NCI-H1436 treated with DMSO at 0.1 percent for 48 hours (cell line): ENCODE measurements around the gene TMPRSS5.

Experiments used
- DNase-seq: peaks from one replicate; lab custom pipeline; 2025; lab: John Stamatoyannopoulos, UW

TMPRSS5 gene

DNA sequence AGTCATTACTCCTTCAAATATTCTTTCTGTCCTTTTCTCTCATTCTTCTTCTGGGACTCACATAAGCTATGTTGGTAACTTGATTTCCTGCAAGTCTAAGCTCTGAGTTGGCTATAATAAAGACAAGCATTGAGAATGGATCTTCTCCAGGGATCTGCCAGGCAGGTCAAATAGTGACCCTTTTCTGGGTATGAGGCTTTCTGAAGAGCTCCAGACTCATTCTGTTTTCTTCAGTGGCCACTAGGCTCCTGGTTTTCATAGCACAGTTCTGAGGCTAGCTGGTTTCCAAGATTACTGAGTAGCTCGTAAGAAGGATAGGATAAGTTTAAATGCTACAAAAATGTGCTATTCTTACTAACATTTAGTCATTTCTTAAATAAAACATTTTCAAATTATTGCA is 38.3 kb downstream of the TMPRSS5 start:
- no peak for DNase-seq

DNA sequence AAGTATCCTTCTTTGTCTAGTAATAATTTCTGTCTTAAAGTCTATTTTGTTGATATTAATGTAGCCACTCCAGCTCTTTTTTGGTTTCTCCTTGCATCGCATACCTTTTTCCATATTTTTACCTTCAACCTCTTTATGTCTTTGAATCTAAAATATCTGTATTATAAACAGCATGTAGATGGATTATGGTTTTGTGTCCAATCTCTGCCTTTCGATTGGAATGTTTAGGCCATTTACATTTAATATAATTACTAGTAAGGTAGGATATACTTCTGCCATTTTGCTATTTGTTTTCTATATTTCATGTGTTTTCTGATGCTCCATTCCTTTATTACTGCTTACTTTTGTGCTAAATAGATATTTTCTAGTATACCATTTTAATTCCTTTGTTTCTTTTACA is 39.5 kb downstream of the TMPRSS5 start:
- DNase-seq = no peak

DNA sequence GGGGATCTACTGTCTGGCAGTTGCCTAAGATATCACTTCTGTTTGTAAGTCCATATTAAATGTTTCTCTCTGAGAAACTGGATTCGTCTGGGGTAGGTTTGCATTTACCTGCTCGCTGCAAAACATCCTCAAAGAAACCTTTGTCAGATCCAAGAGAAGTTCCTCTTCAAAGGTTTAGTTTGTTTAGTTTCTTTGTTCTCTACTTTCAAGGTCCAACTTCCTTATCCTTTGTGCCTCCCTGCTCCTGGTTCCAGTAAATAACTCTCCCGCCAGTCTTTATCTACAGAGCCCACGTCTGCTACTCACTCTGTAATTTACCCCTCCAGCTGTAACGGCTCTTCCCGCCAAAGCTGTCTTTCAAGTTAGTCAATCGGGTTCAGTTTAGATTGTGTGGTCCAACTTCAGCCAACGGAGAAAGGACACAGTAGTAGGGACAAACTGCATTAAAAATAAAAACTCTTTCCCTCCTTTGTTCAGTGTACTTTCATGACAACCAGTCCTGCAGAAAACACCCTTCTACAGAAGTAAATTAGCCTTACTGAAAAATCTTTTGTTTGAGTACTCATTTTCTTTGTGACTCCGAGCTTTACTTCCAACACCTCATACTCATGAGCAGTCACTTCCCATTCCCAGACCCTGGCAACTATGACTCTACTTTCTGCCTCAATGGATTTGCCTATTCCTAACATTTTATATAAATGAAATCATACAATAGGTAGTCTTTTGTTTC is 41.0 kb downstream of the TMPRSS5 start:
- no peak for DNase-seq

DNA sequence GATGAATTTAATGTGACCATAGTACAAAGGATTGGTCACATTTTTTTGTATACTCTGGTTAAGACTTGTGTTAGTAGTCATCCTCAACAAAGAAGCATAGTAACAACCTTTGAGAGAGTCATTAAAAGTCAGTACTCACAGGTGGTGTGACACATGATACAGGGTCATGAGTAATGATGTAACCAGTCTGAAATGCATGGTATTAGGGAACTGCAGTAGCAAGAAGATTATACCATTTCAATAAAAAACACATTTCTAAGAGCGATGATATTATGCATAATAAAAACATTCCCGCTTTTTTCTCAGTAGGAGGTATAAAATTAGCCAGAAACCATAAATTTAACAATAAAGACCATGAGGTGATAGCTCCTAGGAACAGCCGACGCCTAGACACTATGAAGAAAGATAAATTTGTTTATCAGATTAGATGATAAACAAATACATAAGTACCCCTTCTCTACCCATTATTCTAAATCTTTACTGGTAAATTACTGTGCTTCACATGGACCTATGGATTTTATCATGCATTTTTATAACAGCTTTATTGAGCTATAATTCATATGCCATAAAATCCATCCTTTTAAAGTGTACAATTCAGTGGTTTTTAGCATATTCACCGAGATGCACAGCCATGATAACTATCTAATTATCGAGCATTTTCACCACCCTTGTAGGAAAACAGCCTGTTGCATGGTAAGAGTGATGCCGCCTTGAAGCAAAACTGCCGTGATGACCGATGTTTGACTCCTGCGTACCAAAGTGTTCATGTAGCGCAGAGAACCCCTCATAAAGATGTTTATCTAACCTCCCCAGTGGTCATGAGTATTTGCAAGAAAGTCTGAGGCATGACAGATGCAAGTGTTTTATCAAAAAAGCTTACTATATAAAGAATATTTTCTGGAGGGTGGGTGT is 41.8 kb downstream of the TMPRSS5 start:
- DNase-seq = no peak

DNA sequence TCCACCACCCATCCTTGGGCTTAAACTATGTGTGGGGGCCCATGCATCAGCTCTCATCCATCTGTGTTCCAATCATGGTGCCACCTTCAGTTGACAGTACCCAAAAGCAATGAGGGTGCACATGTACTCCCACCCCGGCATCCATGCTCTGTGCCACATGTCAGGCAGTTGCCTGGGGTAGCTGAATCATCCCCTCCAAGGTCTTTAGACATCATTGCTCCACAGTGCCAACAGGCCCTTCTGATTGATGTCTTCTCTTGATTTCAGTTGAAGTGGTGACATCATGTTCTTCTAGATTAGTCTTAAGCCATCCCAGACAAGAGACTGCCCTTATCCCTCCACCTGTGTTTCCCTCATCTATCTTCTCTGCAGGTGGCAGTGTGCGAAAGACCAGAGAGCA is 42.5 kb downstream of the TMPRSS5 start:
- no peak for DNase-seq

DNA sequence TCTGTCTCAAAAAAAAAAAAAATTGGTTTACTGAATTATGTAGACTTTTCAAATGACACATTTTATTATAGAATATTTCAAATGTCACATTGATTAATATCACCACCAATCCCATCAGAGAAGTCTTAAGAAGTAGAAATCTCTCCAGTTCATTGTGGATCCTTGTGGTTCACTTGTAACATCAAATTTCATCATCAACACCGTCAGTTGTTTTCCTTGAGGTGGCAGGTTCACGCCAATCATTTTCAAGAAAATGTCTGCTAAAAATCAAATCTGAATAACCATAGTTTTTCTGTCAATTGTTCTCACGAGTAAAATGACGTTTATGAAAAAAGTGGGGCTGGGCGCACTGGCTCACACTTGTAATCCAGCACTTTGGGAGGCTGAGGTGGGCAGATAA is 50.3 kb downstream of the TMPRSS5 start:
- no peak for DNase-seq

DNA sequence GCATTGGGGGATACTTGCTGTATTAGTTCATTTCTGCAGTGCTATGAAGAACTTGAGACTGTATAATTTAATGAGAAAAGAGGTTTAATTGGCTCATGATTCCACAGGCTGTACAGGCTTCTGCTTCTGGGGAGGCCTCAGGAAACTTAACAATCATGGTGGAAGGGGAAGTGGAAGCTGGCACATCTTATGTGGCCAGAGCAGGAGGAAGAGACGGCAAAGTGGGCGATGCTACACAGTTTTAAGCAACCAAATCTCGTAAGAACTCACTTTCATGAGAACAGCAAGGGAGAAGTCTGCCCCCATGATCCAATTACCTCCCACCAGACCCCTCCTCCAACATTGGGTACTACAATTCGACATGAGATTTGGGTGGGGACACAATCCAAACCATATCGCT is 55.1 kb downstream of the TMPRSS5 start:
- DNase-seq = no peak

DNA sequence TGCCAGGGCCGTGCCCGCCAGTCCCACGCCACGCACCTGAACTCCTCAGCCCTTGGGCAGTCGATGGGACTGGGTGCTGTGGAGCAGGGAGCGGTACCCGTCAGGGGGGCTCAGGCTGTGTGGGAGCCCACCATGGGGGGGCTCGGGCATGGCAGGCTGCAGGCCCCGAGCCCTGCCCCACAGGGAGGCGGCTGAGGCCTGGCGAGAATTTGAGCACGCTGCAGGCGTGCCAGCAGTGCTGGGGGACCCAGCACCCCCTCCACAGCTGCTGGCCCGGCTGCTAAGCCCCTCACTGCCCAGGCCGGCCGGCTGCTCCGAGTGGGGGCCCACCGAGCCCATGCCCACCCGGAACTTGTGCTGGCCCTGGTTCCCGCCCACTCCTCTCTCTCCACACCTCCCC is 56.8 kb downstream of the TMPRSS5 start:
- no peak for DNase-seq

DNA sequence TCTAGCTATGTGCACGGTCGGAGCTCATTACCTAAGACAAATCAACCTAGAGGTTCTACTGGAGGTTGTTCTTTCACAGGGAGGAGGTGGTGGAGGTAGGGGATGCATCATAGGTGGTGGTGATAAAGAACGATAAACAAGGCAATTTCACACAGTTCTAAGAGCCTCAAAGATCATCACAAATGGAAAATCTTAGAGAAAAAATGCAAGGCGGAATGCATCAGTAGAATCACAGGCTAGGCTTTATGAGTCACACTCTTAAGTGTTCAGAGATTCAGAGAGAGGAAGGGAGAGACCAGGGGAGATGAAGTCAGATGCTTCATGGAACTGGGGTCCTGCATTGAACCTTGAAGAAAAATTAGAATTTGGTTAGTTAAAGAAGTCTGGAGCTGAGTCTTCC is 58.3 kb downstream of the TMPRSS5 start:
- DNase-seq = no peak

DNA sequence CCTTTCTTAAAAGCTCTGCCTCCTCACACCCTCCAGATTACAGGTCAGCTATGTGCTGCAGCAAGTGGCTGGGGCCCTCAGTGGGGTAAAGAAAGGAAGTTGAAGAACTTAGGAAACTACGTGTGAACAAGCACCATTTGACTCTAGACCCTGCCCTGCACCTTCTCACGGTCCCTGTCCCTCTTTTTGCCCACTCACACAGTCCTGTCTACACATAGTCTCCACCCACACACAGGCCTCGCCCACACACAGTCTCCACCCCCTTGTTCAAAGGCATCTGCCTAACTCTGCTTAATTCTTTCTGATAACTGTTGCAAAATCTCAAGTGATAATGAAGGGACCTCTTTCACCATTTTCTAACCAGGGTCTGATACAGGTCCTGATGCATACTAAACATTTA is 59.0 kb downstream of the TMPRSS5 start:
- DNase-seq = no peak

DNA sequence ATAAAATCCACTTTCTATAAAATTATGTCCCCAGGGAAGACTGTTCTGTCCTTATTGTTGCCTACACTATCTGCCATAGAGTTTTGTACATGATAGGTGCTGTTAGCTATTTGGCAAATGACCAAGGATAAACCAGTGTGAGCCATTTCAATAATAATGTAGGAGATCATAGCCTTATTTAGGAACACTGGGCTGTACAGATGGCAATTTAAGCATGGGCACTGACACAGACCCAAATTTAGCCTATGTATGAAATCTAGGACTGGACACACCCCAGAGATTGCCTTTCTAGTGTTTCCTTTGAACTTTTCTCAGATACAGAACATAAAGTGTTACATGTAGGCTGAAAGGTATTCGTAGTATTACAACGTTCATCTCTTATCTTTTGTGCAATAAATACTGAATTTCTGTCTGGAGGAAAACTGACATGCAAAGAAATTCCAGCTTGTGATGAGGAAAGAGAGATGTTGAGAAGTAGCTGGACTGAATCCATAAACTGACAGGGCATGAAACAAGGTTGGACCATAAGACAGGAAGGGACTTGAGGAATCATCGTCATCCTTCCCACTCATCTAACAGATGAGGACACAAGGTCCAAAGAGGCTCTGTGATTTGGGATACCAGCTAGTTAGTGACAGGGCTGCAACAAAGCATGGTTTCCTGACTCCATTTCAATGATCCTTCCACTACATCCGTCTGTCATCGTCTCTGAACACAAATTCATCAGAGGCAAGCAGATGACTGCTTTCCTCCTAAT is 60.3 kb downstream of the TMPRSS5 start:
- no peak for DNase-seq

DNA sequence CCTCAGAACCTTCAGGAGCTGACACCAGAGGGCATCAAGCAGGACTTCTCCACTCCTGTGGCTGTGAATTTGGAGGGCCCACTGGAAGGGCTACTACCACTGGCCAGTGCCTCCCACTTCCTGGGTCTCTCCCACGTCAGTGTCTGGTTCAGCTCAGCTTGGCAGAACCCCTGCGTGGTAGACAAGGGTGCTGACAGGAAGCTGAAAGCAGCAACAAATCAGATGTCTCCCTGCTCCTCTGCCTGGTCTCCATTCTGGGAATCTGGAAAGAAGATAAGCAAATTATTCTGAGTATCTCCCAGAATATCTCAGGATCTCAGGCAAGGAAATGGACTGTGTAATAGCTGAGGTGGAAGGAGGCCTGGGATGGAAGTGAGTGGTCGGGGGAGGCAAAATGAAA is 61.5 kb downstream of the TMPRSS5 start:
- DNase-seq = no peak

DNA sequence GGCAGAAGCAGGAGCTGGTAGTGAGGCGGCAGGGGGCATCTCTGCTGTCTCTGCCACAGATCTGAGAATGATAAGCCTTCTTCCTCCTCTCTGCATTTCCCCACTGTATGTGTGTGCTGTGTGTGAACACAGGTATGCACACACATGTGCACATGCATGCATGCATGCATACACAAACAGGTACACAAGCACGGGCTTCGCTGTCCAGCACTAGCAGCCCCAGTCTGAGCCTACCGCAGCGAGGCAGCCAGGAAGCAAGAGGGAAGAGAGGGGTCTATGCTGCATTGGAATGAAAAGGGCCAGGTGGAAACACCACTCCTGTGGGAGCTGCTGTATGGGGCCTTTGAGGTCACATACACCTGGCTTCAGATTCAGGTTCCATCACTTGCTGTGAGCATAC is 62.4 kb downstream of the TMPRSS5 start:
- no peak for DNase-seq

DNA sequence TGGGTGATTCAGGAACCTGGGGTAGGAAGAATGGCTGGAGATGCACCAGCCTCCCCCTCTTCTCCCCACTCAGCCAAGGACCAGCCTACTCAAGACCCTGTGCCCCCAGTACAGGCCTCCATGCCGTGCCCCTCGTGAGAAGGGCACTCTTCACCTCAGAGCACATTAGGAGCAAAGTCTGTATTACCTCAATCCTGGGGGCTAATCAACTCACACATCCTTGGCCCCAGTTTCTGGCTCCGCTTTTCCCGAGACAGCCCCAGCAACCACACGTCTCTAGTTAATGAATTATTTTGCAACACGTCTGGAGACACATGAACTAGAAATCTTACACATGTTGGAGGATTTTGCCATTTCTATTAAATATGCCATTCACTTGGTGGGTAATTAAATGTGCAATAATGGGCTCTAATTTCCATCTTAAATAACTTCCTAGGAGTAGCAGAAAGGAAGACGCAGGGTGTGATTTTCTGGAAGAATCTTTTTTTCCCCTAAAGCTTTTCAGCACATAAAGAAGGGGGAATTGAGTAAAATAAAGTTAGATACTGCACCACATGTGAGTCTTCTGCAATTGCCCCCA is 63.0 kb downstream of the TMPRSS5 start:
- DNase-seq = no peak

DNA sequence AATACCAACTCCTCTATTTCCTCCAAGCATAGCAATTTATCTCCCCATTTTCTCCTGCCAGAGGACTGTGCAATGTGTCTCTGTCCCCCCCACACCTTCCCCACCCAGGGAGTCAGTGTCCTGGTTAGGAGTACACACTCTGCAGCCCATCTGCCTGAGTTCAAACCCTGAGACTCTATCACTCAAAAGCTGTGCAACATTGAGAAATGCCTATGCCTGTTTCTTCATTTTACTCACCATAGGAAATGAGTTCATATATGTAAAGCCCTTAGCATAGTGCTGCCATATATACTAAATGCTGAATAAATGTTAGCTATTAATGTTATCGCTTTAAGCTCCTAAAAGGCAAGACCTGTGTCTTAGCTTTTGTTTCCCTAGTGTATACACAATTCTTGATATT is 64.0 kb downstream of the TMPRSS5 start:
- DNase-seq = no peak

DNA sequence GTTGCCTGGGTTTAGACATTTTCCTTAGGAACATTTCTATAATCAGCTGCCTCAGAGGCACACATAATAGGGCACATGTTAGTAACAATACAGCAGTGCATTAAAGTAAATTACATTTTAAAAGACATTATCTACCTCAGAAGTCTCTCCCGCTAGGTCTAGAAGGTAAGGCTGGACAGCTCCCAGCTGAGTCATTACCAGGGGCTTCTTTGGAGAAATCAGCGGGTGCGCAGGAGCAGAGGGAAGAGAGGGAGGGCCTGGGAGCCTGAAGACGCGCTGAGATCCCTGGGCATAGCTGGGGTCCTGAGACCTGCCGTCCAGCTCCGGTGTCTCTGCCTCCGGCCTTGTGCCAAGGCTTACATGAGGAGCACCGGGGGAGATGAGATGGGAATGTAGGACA is 67.7 kb downstream of the TMPRSS5 start:
- DNase-seq = no peak

DNA sequence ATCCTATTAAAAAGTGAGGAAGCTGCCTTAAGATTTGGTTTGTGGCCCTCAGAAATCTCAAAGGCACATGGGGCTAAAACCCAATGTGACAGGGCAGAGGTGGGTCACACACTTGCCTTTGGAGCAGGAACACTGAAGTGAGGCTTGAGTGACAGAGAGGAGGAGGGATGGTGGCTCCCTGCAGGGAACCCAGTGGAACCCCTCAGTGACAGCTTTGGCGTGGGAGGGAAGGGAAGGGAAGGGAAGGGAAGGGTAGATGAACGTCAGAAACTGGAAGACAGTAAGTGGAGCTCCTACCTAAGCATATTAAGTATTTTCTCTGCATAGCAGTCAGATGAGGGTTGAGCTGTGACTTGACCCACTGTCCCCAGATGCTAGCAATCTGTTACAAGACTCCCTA is 68.5 kb downstream of the TMPRSS5 start:
- DNase-seq = no peak
